PC-3 (cell line): ENCODE results near the gene SLC34A1. TPM values are rescaled to one million over a fixed set of nuclear protein-coding genes. Genes with fewer than 3 reads are reported as not detected.
A peak's percentile ranks its signal among the peaks of the same experiment; 100 is the strongest.

Experiments
- ATAC-seq: fragments of 200-7000 bp; cut with Tn5 transposase; 2 replicates; pipeline ENCODE4 v1.9.1; 2020; ENCODE audit warnings: mild to moderate bottlenecking, moderate library complexity
- BruUV-seq: library from RNA; stranded (reverse); fragments of 400-500 nt; replicated peaks from 2 replicates; lab custom pipeline; 2021; lab: Mats Ljungman, UMichigan
- CTCF ChIA-PET: fragments of 300-600 bp; sonication (Branson Sonifier 250); formaldehyde crosslinking; loops from one replicate; lab custom pipeline; 2022; ENCODE audit warnings: antibody characterized with exemption; lab: Charles Lee
- POLR2A ChIA-PET: fragments of 300-600 bp; sonication (Branson Sonifier 250); formaldehyde crosslinking; loops from one replicate; lab custom pipeline; 2022; ENCODE audit warnings: antibody characterized with exemption; ENCODE audit not compliant: unreplicated experiment; lab: Charles Lee
- DNase-seq: peaks from one replicate; pipeline ENCODE4 v3.0.0-alpha.2; 2015
- H2AFZ ChIP-seq: fragments of 300-600 bp; sonication (generic); 2 replicates; pipeline ENCODE4 v1.6.0; 2016; ENCODE audit warnings: antibody characterized with exemption, low read length
- H3F3A ChIP-seq: fragments of 300-600 bp; sonication (generic); one replicate; pipeline ENCODE4 v1.6.0; 2017; ENCODE audit warnings: antibody characterized with exemption, low read length, control low read depth, mild to moderate bottlenecking; ENCODE audit not compliant: unreplicated experiment
- H3K27ac ChIP-seq: fragments of 300-600 bp; sonication (generic); 2 replicates; pipeline ENCODE4 v1.5.1; 2016; ENCODE audit warnings: mild to moderate bottlenecking, low read length
- H3K27me3 ChIP-seq: fragments of 300-600 bp; sonication (generic); 2 replicates; pipeline ENCODE4 v1.6.1; 2016; ENCODE audit warnings: low read length, mixed read lengths
- H3K36me3 ChIP-seq: fragments of 300-600 bp; sonication (generic); 2 replicates; pipeline ENCODE4 v1.6.1; 2016; ENCODE audit warnings: low read depth, mixed run types, low read length, mixed read lengths
- H3K4me1 ChIP-seq: fragments of 300-600 bp; sonication (generic); 2 replicates; pipeline ENCODE4 v1.5.1; 2016; ENCODE audit warnings: low read length; ENCODE audit not compliant: insufficient read depth
- H3K4me2 ChIP-seq: fragments of 300-600 bp; sonication (generic); 2 replicates; pipeline ENCODE4 v1.6.0; 2016; ENCODE audit warnings: low read length
- H3K4me3 ChIP-seq: fragments of 300-600 bp; sonication (generic); 2 replicates; pipeline ENCODE4 v1.5.1; 2016; ENCODE audit warnings: mild to moderate bottlenecking, low read length, mixed read lengths
- H3K79me2 ChIP-seq: fragments of 300-600 bp; sonication (generic); 2 replicates; pipeline ENCODE4 v1.6.1; 2017; ENCODE audit warnings: low read length, mixed read lengths
- H3K9ac ChIP-seq: fragments of 300-600 bp; sonication (generic); 2 replicates; pipeline ENCODE4 v1.6.0; 2016; ENCODE audit warnings: mild to moderate bottlenecking, low read length
- H3K9me2 ChIP-seq: fragments of 300-600 bp; sonication (generic); replicated peaks from 2 replicates; pipeline ENCODE4 v1.6.1; 2016; ENCODE audit warnings: mixed run types, low read length, mixed read lengths
- H3K9me3 ChIP-seq: fragments of 300-600 bp; sonication (generic); 2 replicates; pipeline ENCODE4 v1.6.1; 2016; ENCODE audit warnings: low read length, mixed read lengths
- H4K20me1 ChIP-seq: fragments of 300-600 bp; sonication (generic); 2 replicates; pipeline ENCODE4 v1.6.1; 2016; ENCODE audit warnings: low read length, mixed read lengths
- CTCF ChIP-seq: fragments of 300-600 bp; sonication (generic); conservative IDR thresholded peaks from 2 replicates; pipeline ENCODE4 v1.5.1; 2017; ENCODE audit warnings: antibody characterized with exemption, low read depth, mild to moderate bottlenecking, low read length
- EZH2 ChIP-seq: fragments of 300-600 bp; sonication (generic); IDR thresholded peaks from one replicate; pipeline ENCODE4 v1.6.1; 2017; ENCODE audit warnings: antibody characterized with exemption, mild to moderate bottlenecking, low read length; ENCODE audit not compliant: unreplicated experiment
- EZH2phosphoT487 ChIP-seq: fragments of 300-600 bp; sonication (generic); IDR thresholded peaks from 2 replicates; pipeline ENCODE4 v1.6.1; 2018; ENCODE audit warnings: mild to moderate bottlenecking, antibody characterized with exemption, low read length, borderline replicate concordance
- intact Hi-C: fragments of 100-400 bp; cut with micrococcal nuclease; formaldehyde crosslinking; loops from 2 replicates; pipeline ENCODE4 v1.9.0; 2023
- total RNA-seq: library from RNA; depleted of rRNA; stranded (reverse); fragments of >200 nt; gene quantifications from 2 replicates; pipeline ENCODE4 v1.2.3, GENCODE V29; 2014

The SLC34A1 gene
- total RNA-seq, 1 experiment from 2014 or later = 0.07 TPM

- peak overlapping the region; percentile 93 for H3K4me3 ChIP-seq
- no peak overlapping the region for H2AFZ ChIP-seq
- peaks cover 8% of the 10 kb centered on the region for H3F3A ChIP-seq
- no peak for DNase-seq
- TF ChIP-seq EZH2 = no peak
- no peak for TF ChIP-seq EZH2phosphoT487
- TF ChIP-seq CTCF = no peak
- no peaks in the 10 kb centered on the region for H3K9me2 ChIP-seq
- 0 out of 2 replicates have a peak, but pooled peaks cover 6% of the 10 kb centered on the region for H4K20me1 ChIP-seq
- H3K27ac ChIP-seq = no peak overlapping the region
- POLR2A ChIA-PET = interaction anchor here (0.6 kb wide), 1 partner anchor 21 kb away, joined by 4 read pairs; no protein-coding TSS in a partner anchor
- no peaks in the 10 kb centered on the region for H3K27me3 ChIP-seq
- ATAC-seq = no peak
- H3K4me1 ChIP-seq = peaks cover 36% of the 10 kb centered on the region
- peaks cover 6% of the 10 kb centered on the region; the same call in 1 of the 2 replicates for H3K36me3 ChIP-seq
- intact Hi-C loops = loop anchor here (1.0 kb wide), 1 partner anchor 31 kb away; no protein-coding TSS in a partner anchor
- peaks cover 69% of the 10 kb centered on the region for H3K79me2 ChIP-seq
- no peak overlapping the region for H3K9ac ChIP-seq
- no TSS peak for BruUV-seq
- H3K9me3 ChIP-seq = no peaks in the 10 kb centered on the region
- peak overlapping the region; percentile 96 for H3K4me2 ChIP-seq
- CTCF ChIA-PET = interaction anchor here (0.8 to 1.5 kb wide), 4 partner anchors 21 to 108 kb away, joined by 3 to 9 read pairs (median 4); no protein-coding TSS in a partner anchor
These were observed 34.9 kb upstream of the SLC34A1 start for GRCh38 chr5:177349362-177349647.

- ChIA-PET CTCF (no interaction called here), POLR2A (no interaction called here)
- Histone ChIP-seq H3K9me2 (no peaks in the 10 kb centered on the region), H3K4me1 (peaks cover 36% of the 10 kb centered on the region), H3F3A (peaks cover 8% of the 10 kb centered on the region), H3K27me3 (no peaks in the 10 kb centered on the region), H3K9me3 (no peaks in the 10 kb centered on the region), H3K36me3 (peaks cover 6% of the 10 kb centered on the region; the same call in 1 of the 2 replicates), H3K4me3 (peak overlapping the region; percentile 93), H3K79me2 (peaks cover 64% of the 10 kb centered on the region), H2AFZ (no peak overlapping the region), H4K20me1 (0 out of 2 replicates have a peak, but pooled peaks cover 6% of the 10 kb centered on the region), H3K4me2 (peak overlapping the region; percentile 96), H3K27ac (no peak overlapping the region), H3K9ac (no peak overlapping the region)
- no peak for ATAC-seq
- BruUV-seq = no TSS peak
- TF ChIP-seq CTCF (no peak), EZH2phosphoT487 (no peak), EZH2 (no peak)
- no peak for DNase-seq
- intact Hi-C loops = loop anchor here (1.0 kb wide), 1 partner anchor 31 kb away; no protein-coding TSS in a partner anchor
These were observed 34.5 kb upstream of the SLC34A1 start for GRCh38 chr5:177349762-177350161.

GRCh38 chr5:177350776-177351391, 33.4 kb upstream of the SLC34A1 start:
- TSS peak; percentile 56 for BruUV-seq
- POLR2A ChIA-PET = no interaction called here

More at GRCh38 chr5:177350776-177351391, 33.4 kb upstream of the SLC34A1 start:
- Histone ChIP-seq H4K20me1 (0 out of 2 replicates have a peak, but pooled peaks cover 6% of the 10 kb centered on the region), H3K36me3 (peaks cover 6% of the 10 kb centered on the region; the same call in 1 of the 2 replicates), H3K4me3 (peak overlapping the region; percentile 93), H3K27me3 (no peaks in the 10 kb centered on the region), H2AFZ (peak overlapping the region; percentile 97; the same call in 1 of the 2 replicates), H3K4me2 (peak overlapping the region; percentile 96), H3K79me2 (peaks cover 56% of the 10 kb centered on the region), H3K4me1 (peaks cover 36% of the 10 kb centered on the region), H3K27ac (peak overlapping the region; percentile 93), H3K9ac (peak overlapping the region; percentile 95), H3K9me2 (no peaks in the 10 kb centered on the region), H3F3A (peaks cover 8% of the 10 kb centered on the region), H3K9me3 (no peaks in the 10 kb centered on the region)
- DNase-seq (peak; percentile 7), ATAC-seq (no peak)
- CTCF ChIA-PET = interaction anchor here (0.6 to 1.6 kb wide), 2 partner anchors 20 to 39 kb away, joined by 4 to 7 read pairs; no protein-coding TSS in a partner anchor
- TF ChIP-seq CTCF (no peak), EZH2phosphoT487 (no peak), EZH2 (no peak)
- intact Hi-C loops = no loop called here
